NCI-H82 treated with DMSO at 0.1 percent for 48 hours (cell line): Measurements from ENCODE around the gene ABHD16A.
"Not testable (repeated sequence)": the region's sequence is repeated elsewhere in the genome, so short reads cannot be mapped to it uniquely, and the experiment has no call there.

ENCODE experiments used
- DNase-seq: peaks from one replicate; lab custom pipeline; 2025; ENCODE audit not compliant: unreplicated experiment; lab: John Stamatoyannopoulos, UW

ABHD16A gene

GRCh38 chr6:31715022-31715958, 12.2 kb upstream of the ABHD16A start, which contains the start of gene LY6G6D:
TSS of gene LY6G6D (plus strand) at chr6:31715348. CDS start at chr6:31715356, 8 bp downstream.
- DNase-seq = no peak

GRCh38 chr6:31713991-31714684, 11.0 kb upstream of the ABHD16A start:
- no peak for DNase-seq

GRCh38 chr6:31713465-31713864, 10.3 kb upstream of the ABHD16A start:
- no peak for DNase-seq

GRCh38 chr6:31712296-31712695, 9.2 kb upstream of the ABHD16A start:
- DNase-seq = no peak

GRCh38 chr6:31711233-31711632, 8.1 kb upstream of the ABHD16A start:
- no peak for DNase-seq

- no peak for DNase-seq
Measured at GRCh38 chr6:31710523-31711219, 7.5 kb upstream of the ABHD16A start.

- DNase-seq = not testable (repeated sequence)
Measured at GRCh38 chr6:31709157-31709556, 6.0 kb upstream of the ABHD16A start.

- no peak for DNase-seq
Measured at GRCh38 chr6:31708224-31708623, 5.1 kb upstream of the ABHD16A start.

- no peak for DNase-seq
Measured at GRCh38 chr6:31707701-31708100, 4.6 kb upstream of the ABHD16A start.

GRCh38 chr6:31706599-31706998, 3.5 kb upstream of the ABHD16A start, which contains the start of gene LY6G6F:
TSS of gene LY6G6F (plus strand) at chr6:31706866. CDS start at chr6:31706907, 41 bp downstream.
- no peak for DNase-seq

GRCh38 chr6:31705931-31706330, 2.8 kb upstream of the ABHD16A start:
- DNase-seq = no peak

- no peak for DNase-seq
Measured at GRCh38 chr6:31702405-31702818, 712 bp downstream of the ABHD16A start.

GRCh38 chr6:31701666-31702404, 1.3 kb downstream of the ABHD16A start:
- DNase-seq = no peak

- DNase-seq = no peak
Measured at GRCh38 chr6:31700740-31701401, 2.3 kb downstream of the ABHD16A start.

- no peak for DNase-seq
Measured at GRCh38 chr6:31697555-31697954, 5.6 kb downstream of the ABHD16A start.

GRCh38 chr6:31693535-31693934, 9.6 kb downstream of the ABHD16A start:
- no peak for DNase-seq

- DNase-seq = no peak
Measured at GRCh38 chr6:31692886-31693285, 10.2 kb downstream of the ABHD16A start.

GRCh38 chr6:31692353-31692752, 10.8 kb downstream of the ABHD16A start:
- no peak for DNase-seq

- no peak for DNase-seq
Measured at GRCh38 chr6:31691564-31692108, 11.5 kb downstream of the ABHD16A start.

- DNase-seq = no peak
Measured at GRCh38 chr6:31691078-31691463, 12.1 kb downstream of the ABHD16A start.
